CD4-positive, alpha-beta T cell treated with Interleukin-12 subunit alpha and Interleukin-12 subunit beta, for 1 hour (primary cell): Measurements from ENCODE around the gene IRF2.

Experiments used
- DNase-seq: peaks from one replicate; pipeline ENCODE4 v3.0.0-alpha.2; 2020

The IRF2 gene

DNA sequence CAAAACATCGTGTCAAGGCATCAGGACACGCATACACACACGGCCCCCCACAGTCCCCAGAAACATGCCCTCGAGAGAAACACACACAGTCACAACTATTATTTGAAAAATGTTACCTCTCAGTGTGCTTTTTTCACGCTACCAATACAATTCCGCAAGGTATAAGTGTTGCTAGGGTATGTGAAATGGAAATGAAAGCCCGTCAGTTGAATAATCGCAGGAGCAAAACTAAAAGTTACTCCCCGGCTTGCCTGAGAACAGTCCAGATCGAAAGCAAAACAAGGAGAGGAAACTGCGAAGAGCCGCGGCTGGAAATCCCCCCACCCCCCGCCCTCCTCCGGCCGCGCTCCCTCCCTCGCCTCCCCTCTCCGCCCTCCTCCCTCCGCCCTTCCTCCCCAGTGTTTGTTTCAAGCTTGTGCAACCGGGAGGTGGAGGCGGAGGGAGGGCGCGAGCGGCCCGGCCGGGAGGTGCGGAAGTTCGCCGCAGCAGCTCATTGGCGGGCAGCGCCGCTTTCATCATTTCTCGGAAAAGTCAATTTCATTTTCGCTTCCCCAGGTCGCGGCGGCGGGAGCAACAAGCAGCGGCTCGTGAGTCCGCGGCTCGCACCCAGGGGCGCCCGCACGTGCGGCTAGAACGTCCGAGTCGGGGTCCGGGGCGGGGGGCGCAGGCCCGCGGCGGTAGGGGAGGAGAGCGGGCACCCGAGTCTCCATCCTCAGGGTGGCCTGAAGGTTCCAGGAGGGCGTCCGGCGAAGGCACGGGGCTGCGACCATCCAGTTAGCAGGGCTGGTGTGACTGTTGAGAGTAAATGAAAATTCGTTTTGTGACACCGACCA is at the start of gene IRF2:
Gene IRF2 (minus strand): TSS at position 288 of the 833 bp plus-strand sequence. CDS start 45,486 bp downstream, outside the sequence.
- peak; percentile 97 for DNase-seq

DNA sequence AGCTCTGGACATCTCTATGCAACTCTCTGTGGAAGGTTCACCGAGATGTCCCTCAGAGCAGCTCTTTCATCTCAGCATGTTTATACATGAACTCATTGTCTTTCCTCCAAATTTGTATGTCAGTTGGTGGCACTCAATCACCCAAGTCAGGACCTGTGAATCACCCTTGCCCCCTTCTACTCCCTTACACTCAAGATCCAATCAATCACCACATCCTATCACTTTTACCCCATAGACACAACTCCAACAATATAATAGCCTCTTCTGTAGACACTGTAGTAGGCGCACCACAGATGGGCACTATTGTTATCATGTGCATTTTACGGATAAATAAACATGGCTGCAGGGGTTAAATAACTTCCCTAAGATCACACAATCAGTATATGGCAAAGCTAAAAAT is 41.3 kb upstream of the IRF2 start:
- no peak for DNase-seq

DNA sequence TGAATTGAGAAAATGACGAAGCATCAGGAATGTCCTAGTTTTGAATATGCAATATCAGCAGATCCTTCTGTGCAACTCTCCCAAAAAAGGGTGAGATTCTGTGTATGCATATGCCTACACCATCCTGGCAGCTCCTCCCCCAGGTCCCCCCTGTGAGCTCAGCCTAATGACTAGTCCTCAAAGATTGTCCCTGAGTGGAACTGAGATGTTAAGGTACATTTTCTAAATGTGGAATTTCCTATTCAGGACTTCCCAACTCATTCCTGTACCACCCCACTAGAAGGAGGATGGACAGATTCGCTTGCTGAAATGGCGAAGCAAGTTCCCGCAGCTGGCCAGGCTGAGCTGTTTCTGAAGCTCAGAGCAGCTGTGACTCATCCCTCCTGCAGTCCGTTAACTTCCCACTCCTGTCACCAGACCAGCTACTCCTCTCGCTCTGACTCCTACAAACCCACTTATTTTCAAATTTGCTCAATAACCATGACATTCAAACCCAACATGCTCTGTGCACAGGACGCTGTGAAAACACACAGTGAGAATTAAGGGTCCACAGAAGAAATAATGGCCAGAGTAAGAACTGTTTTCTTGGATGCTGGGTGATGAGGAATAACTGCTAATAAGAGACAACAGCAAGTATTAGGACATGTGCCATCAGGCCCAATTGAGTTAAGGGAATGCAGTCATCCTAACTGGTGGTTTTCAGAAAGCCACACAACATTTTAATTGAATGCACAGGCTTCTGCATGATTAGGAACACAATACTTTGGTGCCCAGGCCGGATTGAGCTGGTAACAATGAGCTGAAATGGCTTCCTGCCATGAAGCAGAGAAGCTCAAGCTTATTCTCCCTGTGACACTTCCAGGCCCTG is 40.0 kb upstream of the IRF2 start:
- peak; percentile 19 for DNase-seq

DNA sequence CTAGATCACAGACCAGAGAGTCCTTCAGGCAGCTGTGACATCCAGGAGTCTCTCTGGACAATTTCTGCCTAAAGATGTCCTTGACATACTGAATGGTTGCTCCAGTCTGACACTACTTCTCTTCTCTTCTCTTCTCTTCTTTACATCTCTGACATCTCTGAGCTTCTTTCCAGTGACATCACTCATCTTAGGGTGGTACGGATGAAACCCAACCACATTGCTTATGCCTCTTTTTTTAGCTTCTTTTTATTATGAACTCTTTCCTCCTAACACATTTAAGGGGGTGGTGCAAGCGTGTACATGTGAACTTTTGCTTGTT is 39.4 kb upstream of the IRF2 start:
- no peak for DNase-seq

DNA sequence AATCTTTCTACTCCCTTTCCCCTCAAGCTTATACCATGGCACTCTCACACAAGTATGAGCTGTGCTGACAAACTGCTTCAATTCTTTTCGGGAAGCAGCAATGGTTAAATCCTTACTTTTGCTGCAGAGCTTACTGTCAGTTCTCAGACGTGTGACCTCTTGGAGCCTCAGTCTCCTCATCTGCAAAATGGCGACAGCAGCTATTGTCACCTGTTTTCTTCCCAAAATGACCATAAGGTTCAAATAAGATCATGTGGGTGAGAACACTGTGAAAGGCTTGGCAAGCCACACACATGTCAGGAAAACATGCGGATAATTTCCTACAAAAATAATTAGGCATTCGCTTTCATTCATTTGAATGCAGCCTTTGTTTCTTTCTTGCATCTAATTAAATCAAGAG is 36.8 kb upstream of the IRF2 start:
- DNase-seq: no peak

DNA sequence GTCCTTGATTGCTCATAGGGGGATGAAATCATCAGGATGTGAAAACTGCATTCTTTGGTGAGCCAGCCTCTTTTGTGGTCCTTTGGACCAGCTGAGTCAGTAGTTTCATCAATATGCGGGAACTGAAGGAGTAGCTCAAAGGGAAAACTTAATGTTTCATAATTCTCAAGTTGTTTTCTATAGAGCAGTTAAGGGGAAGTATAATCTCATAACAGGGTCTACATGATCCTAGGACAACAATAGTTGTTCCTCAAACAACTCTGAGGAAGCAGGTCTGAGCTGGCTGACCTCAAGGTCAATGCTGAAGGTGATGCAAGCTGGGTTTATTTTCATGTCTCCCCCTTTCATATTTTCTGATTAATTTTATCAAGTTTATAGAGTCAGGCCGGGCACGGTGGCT is 36.1 kb upstream of the IRF2 start:
- no peak for DNase-seq

DNA sequence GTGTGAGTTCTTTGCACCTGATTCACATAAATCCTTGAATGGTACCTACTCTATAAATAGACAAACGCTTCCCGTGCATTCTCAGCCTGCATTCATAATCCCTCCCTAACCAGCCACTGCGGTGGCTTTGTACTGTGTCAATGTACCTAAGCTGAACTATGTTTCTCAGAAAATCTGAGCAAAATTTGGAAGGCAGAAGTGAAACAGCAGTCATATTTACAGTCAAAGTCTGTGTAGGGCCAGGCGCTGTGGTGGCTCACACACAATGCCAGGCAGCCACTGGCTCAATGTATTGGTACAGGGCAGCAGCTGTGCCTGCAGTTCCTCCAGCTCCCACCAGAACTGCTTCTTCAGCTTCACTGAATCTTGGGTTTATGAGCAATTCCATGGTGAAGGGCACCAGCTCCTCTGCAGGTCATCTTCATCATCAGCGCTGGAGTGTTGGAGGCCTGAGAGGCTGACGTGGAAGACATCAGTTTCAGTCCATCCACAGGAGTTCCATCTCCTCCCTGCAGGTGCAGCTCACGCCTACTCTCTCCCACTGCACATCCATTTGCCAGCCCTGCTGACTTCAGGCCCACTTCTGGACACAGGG is 32.3 kb upstream of the IRF2 start:
- DNase-seq: peak; percentile 10

DNA sequence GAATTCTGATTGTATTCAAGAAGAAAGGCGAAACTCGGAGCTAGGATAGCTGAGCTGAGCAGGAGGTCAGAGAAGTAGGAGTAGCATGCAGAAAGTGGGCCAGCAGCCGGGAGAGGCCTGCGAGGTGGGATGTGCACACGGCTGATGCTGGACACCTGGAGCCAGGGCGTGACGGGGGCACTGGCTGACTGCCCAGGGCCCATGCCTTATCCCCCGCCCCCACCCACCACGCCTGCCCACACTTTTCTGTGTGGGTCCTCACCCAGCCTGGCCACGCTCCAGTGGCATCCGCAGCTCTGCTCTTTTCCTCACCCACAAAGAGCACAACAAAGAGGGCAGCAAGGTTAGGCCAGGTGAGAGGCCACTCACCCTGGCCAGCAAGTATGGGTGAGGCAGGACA is 30.0 kb upstream of the IRF2 start:
- no peak for DNase-seq

DNA sequence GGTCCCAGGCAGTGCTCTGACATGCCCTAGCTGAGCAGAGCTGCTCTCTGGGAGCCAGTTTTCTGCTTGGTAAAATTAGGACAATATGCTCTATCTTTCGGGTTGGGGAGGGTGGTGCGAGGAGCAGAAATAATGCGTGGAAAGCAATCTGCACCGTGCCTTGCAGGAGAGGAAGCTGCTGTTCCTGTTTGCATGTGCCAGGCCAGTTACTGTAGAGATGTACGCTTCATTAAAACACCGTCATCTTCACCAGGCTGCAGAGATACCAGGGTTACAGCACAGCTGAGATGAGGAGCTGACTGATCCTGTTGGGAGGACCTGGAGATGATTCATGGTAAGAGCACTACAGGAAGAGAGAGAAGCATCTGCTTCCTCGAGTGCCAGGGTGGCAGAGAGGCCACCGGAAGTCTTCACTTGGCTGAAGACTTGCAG is 29.5 kb upstream of the IRF2 start:
- peak; percentile 24 for DNase-seq

DNA sequence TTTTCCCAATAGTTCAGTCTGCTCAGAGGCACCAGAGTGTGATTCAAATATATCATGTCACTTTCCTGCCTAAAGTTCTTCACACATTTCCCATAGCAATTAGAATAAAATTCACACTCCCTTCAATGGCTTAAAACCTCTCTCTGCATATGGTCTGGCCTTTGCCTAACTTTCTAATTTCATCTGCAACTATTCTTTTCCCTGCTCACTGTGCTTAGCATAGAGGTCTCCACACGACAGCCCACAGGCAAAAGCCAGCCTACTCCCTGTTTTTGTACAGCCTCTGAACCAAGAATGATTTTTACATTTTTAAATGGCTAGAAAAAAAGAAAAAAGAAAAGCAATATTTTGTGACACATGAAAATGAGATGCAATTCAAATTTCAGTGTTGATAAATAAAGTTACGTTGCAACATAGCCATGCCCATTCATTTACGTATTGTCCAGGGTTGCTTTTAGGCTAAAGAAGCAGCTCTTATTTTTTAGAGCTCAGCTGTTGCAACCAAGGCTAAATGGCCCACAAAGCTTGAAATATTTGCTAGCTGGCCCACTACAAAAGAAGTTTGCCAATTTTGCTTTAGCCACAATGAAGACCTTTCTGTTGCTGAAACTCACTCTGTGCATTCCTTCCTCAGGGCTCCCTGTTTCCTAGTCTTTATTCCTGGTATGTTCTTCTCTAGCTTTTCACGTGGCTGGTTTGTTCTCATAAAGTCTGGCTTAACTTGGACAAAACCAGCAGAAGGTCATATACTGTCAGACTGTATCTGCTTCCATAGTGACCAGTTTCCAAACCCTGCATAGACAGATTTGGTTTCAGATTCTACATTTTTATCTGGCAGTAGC is 26.6 kb upstream of the IRF2 start:
- DNase-seq: no peak

DNA sequence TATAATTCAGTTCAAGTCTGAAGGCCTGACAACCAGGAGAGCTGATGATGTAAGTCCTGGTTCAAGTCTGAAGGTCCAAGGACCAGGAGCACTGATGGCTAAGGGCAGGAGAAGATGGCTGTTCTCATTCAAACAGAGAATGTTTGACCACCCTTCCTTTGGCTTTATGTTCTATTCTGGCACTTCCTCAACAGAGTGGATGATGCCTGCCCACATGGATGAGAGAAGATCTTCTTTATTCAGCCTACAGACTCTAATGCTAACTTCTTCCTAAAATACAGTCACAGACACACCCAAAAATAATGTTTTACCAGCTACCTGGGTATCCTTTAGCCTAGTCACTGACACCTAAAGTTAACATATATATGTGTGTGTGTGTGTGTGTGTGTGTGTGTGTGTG is 25.6 kb upstream of the IRF2 start:
- no peak for DNase-seq

DNA sequence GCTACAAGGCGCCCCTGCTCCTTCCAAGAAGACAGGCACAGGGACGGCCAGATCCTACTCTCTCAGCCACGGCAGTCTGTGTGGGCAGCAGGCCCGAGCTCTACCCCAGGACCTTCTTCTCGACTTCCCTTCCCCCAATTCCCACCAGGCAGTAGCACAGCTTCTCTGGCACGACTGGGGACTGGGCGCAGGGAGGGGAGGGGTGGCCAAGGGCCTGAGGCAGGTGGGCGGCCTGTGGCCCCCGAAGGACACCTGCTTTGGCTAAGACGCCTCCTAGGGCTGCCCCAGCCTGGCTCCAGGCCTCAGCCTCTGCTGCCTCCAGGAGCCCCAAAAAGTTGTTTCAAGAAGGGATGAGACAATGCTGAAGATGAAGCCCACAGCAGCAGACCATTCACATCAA is 24.2 kb upstream of the IRF2 start:
- no peak for DNase-seq

DNA sequence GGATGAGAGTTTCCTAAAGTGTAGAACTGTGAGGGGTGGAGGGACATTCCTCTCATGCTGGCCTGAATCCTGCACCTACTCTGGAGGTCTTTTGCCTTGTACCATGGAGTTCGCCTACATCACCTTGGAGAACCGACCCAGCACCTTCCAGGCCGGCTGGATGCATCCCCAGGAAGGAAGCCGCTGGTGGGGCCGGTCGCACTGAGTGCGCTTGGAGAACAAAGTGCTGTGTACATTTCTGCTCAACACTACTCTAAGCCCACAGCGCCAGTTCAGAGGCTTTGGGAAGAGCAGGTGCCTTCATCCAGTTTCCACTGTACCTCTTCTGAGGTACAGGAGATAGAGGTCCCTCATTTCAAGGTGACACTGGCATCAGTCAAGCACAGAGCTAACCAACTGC is 15.4 kb upstream of the IRF2 start:
- DNase-seq: no peak

DNA sequence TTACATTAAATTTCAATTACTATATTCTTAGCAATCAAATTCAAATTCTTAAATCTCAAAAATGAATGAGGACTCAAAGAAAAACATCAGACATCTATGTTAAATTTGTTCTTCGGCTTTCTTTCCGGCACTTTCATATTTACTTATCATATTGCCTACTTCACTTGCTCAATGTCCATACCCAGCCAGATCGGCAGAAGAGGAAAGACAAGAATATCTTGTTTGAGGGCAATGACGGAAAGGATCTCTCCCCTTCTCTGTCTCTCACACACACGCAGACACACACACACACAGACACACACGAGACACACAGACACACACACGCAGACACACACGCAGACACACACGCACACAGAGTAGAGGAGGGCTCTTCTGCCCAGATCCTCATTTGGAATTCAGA is 13.2 kb upstream of the IRF2 start:
- DNase-seq: no peak

DNA sequence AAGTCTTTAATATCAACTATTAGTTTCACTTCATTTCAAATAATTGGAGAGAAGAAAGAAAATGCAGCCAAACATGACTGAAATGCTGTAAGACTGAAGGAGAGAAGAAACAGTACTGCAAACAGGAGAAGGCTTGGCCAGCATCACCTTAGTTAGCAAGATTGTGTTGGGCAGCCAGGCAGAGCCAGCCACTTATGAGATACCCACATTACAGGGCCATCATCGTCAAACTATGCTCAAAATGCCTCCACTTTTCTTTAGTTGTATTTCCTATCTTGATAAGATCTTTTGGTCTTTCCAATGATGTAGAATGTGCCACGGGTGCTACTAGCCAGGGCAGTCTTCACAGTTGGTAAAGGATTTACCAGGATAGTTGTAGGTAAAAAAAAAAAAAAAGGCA is 10.9 kb upstream of the IRF2 start:
- no peak for DNase-seq

DNA sequence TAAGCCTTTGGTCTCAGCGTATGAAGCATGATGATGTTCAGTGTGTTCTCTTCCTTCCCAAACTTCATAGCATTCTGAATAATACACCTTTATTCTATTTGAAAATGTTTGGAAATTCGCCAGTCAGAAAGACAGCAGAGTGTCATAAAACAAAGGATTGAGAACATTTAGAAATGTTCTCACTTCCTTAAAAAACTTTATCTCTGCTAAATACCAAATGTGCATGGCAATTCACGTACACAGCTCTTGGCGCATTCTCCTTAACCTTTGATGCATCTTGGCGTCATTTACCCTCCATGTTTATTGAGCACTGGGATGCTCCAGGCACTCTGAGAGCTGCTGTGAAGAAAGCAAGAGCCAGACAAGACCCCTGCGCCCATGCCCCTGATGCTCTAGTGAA is 7.2 kb upstream of the IRF2 start:
- no peak for DNase-seq

DNA sequence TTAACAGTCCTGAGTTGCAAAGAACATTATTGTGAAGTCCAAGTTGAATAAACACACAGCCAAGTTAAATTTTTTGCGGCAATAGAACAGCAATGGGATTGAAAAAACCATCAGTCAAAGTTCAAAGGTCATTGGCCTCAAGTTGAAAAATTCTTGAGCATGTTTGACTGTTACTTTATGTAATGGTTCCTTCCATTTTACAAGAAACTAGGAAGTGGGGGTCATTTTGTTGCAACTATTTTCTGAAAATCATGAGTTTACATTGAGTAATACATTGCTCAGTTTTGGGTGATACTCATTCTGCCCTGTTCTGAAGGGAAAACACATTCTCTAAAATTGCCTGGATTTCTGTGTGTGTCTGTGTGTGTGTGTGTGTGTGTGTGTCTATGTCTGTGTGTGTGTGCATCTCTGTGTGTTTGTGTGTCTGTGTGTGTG is 5.2 kb upstream of the IRF2 start:
- no peak for DNase-seq

DNA sequence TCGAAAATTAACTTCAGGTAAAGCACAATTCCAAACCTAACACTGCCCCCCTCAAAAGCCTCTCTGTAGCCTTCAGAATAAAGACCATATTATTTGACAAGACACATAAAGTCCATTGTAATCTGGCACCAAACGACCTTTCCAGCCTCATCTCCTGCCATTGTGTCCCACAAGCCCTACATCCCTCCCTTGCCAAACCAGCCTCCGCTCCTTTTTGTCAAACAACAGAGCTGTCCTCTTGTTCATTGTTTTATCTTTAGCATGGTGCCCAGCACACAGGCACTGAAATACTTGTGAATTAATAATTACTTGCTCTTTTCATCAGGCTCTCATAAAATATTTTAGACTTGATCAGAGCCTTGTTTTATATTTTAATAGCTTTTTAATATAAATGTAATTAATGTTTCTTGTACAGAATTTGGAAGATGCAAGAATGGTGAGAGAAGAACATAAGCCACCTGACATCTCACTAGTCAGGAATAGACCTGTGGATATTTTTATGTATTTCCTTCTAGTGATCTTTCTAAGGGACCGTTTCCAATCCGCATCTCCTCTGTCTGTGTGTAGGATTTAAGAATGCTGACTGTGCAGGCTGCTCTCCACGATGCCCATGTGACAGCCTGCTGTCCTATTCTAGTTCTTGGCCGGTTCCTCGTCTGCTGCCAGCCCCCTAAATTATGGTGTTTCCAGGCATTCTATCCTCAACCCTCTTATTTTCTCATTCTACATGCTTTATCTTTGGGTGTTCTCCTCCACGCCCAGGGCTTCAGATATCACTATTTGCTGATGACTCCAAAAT is 3.0 kb upstream of the IRF2 start:
- DNase-seq: no peak

DNA sequence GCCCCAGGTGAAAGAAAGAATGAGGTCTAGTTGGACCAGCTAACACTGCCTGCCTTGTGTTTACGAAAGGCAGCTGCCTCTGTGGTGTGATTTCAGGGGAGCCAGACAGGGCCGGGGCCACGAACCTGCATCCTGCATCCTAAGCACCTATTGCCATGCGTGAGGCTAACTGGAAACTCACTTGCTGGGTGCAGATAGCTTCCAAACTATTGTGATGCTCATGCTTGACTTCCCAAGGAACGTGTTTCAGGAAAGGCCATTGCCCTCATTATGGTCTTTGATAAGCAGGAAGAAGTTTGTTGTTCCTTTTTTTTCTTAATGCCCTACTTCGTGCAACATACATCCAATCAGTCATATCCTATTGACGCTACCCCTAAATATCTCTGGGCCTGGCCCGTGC is 2.3 kb upstream of the IRF2 start:
- DNase-seq: peak; percentile 34

DNA sequence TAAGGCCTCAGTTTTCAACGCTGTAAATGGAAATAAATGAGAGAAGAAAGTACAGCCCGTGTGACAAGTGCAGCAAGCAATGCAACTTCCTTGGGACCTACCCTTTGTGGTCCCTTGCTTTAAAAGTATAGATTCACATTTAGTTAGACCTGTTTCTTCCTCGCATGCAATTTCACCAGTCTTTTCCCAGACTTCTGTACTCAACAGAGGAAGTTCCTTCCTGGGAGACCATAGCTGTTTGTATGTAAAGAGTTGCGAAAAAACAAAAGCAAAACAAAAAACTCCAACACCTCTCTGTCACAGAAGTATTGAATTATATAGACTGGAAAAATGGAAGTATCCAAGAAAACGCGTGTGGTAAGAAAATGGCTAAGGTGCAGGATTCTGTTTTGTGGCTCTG is 1.1 kb upstream of the IRF2 start:
- no peak for DNase-seq

DNA sequence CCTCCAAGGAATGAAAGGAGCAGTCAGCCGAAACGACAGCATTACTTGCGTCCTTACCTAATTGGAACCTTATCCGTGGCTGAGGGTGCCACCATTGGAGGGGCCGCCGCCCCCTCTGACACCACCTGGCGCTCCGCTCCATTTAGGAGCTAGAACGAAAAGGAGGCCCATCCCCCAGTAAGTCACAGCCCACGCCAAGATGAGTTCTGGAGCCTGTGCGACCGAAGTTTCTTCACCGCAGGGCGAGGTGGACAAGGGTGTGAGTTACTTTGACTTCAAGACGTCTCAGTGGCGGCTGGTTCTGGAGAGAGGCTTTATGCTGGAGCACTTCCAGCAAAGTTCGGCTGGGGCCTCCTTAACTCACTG is 729 bp upstream of the IRF2 start:
- DNase-seq: peak; percentile 53
